HG02943 (cell line): Measurements from ENCODE around the gene TSPYL2.

Experiments used
- ATAC-seq: cut with Tn5 transposase; IDR thresholded peaks from one replicate; pipeline ENCODE4 v1.9.1; 2021; ENCODE audit warnings: mild to moderate bottlenecking, low read depth, moderate library complexity; ENCODE audit not compliant: unreplicated experiment

The TSPYL2 gene

GRCh38 chrX:53116101-53116500 is 33.9 kb downstream of the TSPYL2 start:
- ATAC-seq, result no peak

DNA sequence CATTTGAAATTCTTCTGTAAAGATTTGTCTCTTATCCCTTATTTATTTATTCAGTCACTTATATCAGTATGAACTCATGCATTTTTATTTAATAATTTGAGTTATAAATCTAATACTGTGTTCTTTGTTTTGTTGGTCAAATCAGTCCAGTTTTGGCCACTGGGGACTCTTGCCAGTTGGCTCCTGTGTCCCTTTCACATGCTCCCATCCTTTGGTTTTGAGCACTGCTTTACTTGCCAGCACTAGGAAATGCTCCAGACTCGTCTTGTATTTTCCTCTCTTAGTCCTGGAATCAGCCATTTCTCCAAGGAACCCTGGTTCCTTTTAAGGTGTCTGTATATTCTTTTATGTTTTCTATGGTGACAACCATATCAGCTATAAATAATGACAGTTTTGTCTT is 39.8 kb downstream of the TSPYL2 start:
- no peak for ATAC-seq

DNA sequence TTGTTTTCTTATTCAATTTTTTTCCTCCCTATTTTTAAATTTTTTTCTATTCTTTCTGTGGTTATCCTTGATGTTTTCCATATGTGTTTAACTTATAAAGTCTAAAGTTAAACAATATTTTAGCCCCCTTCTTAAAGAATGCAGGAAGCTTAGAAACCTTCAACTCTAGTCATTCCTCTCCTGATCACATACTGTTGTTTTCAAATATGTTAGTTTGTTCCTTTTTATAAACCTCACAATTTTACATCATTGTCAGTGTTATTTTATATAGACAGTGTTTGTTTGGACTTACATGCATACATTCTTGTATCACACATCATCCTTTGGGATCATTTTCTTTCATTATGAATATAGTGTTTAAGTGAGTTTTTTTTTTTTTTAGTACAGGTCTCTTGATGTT is 43.3 kb downstream of the TSPYL2 start:
- no peak for ATAC-seq

GRCh38 chrX:53126377-53126776 is 44.2 kb downstream of the TSPYL2 start:
- no peak for ATAC-seq

DNA sequence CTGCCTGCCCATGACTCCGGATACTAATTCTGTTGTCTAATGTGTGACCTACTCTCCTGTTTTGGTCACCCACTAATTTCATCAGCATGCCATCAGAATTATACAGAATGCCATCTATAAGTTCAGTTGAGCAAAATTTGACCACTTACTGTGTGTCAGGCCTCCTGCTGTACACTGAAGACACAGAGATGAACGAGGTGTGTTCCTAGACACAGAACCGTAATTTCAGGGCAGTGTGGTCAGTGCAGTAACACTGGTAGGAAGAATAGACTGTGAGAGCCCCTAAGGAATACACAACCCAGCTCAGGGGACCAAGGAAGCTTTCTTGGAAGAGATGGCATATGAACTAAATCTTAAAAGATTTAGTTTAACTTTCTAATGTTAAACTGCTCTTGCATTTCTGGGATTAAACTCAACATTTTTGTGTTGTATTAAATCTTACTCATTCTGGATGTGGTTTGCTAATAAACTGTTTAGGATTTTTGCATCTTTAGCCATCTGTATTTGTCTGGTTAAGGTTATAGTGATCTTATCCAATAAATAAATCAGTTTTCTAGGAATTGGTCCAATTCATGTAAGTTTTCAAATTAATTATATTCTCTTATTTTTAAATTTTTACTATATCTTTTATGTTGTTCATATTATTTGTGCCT is 46.1 kb downstream of the TSPYL2 start:
- no peak for ATAC-seq

DNA sequence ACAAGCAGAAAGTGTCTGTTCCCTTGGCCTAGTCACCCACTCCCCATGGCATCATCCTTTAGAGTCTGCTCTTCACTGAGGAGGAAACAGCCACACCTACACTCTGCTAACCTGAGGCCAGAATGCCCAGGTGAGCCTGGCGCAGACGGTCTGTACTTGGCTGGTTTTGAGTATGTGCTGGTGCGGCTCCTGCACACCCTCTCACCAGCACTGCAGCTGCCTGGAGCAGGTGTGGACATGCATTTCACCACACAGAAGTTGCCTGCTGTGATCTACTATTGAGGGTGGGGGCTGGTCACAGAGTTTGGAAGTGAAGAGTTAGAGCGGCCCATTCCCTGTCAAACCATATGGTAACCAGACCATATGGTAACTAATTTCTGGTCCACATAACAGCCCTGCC is 51.2 kb downstream of the TSPYL2 start:
- no peak for ATAC-seq

DNA sequence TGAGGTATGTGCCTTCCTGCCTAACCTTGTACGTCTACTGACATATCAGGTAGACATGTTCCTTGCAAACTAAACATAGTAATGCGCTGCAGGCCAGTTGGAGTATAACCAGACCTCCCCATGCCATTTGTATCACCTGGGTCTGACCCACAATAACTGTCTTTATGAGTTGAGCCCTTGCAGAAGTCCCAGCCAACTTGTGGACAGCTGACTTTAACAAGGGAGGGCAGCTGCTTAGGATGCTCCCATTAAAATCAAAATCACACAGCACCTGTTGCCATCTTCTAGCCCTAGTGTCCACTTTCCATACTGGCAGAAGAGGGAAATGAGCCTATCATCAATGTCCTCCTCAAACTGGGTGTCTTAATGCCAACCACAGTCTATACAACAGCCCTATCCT is 53.4 kb downstream of the TSPYL2 start:
- ATAC-seq, result no peak
